ENCODE results near the gene MAP2. TPM values are rescaled to one million over a fixed set of nuclear protein-coding genes. Genes with fewer than 3 reads are reported as not detected.

MAP2 gene
- total RNA-seq, 1 donor from 2014 or later: 0.79 TPM

- peak in 1 of 2 donors; percentile 17 for DNase-seq (ENCODE audit: low read depth in 2 of 2)
These were observed 224.9 kb downstream of the MAP2 start for GRCh38 chr2:209648714-209649113.

DNA sequence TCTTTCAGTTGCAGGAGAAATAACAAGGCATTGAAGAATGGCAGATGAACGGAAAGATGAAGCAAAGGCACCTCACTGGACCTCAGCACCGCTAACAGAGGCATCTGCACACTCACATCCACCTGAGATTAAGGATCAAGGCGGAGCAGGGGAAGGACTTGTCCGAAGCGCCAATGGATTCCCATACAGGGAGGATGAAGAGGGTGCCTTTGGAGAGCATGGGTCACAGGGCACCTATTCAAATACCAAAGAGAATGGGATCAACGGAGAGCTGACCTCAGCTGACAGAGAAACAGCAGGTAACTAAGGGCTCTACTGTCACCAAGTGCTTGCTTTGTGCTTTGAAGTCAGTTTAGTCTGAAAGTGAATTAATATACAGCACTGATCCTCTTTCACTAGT, 229.3 kb downstream of the MAP2 start:
- DNase-seq (ENCODE audit: low read depth in 2 of 2): no peak

GRCh38 chr2:209661286-209661894, 237.5 kb downstream of the MAP2 start:
- peak in 1 of 2 donors; percentile 51 for DNase-seq (ENCODE audit: low read depth in 2 of 2)

- no peak for DNase-seq (ENCODE audit: low read depth in 2 of 2)
These were observed 238.2 kb downstream of the MAP2 start for GRCh38 chr2:209662021-209662420.

- peak; percentile 16 to 83 for DNase-seq (ENCODE audit: low read depth in 2 of 2)
These were observed 239.3 kb downstream of the MAP2 start for GRCh38 chr2:209663139-209663538.

DNA sequence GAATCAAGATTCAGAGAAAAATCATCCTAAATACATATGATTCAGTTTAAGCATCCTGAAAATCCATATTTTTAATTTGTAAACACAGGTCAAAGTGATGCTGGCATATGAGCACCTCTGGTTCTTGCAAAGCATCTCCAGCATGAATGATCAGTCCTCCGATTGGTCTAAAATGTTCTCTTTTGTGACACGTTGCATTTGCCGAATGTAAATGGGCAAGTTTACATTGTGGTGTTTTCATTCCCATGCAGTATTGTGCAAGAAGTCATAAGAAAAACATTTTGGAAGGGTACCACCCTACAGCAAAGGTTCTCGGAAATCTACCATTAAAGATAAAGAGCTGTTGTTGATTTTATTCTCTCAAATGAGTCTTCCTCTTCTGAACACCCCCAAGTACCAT, 239.8 kb downstream of the MAP2 start:
- DNase-seq (ENCODE audit: low read depth in 2 of 2): no peak

GRCh38 chr2:209666296-209666695, 242.4 kb downstream of the MAP2 start:
- no peak for DNase-seq (ENCODE audit: low read depth in 2 of 2)

DNA sequence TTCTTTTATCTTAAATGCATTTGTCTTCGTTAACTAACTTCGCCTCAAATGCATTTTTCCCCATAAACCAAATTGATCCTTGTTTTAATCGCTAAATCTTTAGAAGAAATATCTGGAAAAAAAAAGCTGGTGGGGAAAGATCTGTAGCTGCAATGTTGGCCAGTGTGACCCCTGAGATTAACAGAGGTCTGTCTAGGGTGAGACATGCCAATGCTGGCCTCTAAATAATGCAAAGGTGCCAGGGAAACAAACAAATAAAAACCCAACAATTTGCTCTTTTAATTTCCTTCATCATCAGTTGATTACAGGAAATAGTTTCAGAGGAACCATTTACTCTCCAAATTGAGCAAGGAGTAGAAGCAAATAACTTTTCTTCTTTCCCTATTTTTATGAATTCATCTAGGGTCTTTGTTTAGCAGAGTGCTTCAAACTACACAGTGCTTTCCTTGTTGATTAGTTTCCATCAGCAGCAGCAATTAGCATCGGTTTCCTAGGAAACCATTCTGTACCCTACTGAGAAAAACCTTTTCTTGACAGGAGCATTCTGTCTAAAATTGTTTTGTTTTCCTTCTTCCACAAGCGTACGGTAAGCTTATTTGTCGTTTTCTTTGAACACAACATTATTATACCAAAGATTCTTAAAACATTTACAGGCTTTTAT, 247.3 kb downstream of the MAP2 start:
- DNase-seq (ENCODE audit: low read depth in 2 of 2): no peak

DNA sequence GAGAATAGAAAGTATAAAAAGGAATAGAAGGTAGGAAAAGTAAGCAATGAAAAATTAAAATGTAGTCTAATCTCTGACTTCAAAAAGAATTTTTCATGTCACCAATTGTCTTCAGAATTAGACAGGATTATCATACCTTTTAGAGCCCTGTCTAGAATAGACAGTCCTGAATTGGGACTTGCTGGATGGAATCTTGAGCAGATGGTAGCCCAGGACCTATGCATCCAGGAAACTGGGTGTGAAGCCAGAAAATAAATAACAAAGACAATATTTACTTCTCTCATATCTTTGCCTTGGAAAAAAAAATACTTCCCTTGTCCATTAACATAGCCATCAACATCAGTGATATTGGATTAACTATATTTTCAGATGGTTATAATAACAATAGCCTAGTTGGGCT, 250.0 kb downstream of the MAP2 start:
- DNase-seq (ENCODE audit: low read depth in 2 of 2): no peak

GRCh38 chr2:209680596-209680995, 256.7 kb downstream of the MAP2 start:
- DNase-seq (ENCODE audit: low read depth in 2 of 2): no peak

GRCh38 chr2:209681201-209681735, 257.4 kb downstream of the MAP2 start:
- DNase-seq (ENCODE audit: low read depth in 2 of 2): no peak

DNA sequence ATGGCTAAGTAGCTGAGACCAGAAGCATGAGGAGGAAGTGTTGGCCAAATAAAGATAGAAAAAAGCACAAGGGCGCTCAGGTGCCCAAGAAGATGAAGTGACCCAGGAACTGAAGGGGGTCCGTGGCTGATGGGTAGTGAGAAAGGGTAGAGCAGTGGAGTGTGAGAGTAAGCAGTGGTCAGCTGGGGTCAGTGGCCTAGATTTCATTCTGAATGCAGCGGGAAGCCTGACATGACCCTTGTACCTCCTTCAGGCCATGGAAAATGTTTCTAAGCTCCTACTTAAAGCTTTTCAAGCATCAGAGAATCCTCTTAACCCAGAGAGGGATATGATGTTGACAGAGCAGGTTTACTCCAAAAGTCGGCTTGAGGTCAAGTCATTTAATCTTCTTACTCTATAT, 258.8 kb downstream of the MAP2 start:
- DNase-seq (ENCODE audit: low read depth in 2 of 2): no peak

- no peak for DNase-seq (ENCODE audit: low read depth in 2 of 2)
These were observed 261.5 kb downstream of the MAP2 start for GRCh38 chr2:209685340-209685739.

- no peak for DNase-seq (ENCODE audit: low read depth in 2 of 2)
These were observed 262.1 kb downstream of the MAP2 start for GRCh38 chr2:209685963-209686362.

DNA sequence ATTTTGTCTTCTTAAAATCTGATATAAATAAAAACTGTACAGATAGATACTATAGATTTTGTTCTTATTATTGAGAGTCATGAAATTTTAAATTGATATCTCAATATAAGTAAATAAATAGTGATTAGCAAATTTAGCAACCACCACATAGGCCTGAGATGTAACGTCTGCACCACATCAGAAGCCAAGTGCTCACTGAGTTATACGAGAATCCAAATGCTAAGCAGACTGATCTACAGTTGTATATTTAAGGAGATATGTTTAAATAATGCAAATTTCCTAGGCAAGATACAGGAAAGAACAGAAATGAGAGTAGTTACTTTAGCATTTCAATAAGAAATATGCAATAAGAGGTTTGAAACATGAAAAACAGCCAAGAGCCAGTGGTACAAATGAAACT, 262.6 kb downstream of the MAP2 start:
- no peak for DNase-seq (ENCODE audit: low read depth in 2 of 2)

- no peak for DNase-seq (ENCODE audit: low read depth in 2 of 2)
These were observed 263.6 kb downstream of the MAP2 start for GRCh38 chr2:209687323-209687969.

DNA sequence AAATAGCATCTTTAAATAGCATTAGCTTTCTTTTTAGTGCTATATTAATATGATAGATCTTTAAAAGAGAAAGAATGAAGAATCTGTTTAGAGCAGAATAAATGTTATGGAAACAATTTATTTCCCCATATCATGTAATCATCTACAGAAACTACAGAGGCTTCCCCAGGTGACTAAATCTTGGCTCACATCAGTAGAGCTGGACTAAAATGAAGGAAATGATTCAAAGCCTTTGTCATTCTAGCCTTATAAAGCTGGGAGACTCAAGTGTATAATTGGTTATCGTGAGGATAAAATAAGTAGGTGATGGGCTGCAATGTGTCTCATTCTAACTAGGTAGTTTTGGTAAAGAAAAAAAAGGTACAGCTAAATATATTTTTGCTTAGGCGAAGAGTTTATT, 264.5 kb downstream of the MAP2 start:
- no peak for DNase-seq (ENCODE audit: low read depth in 2 of 2)

- no peak for DNase-seq (ENCODE audit: low read depth in 2 of 2)
These were observed 266.3 kb downstream of the MAP2 start for GRCh38 chr2:209690029-209690754.

DNA sequence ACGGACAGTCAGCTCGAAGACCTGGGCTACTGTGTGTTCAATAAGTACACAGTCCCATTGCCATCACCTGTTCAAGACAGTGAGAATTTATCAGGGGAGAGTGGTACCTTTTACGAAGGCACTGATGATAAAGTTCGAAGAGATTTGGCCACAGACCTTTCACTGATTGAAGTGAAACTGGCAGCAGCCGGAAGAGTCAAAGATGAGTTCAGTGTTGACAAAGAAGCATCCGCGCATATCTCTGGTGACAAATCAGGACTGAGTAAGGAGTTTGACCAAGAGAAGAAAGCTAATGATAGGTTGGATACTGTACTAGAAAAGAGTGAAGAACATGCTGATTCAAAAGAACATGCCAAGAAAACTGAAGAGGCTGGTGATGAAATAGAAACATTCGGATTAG, 270.9 kb downstream of the MAP2 start:
- no peak for DNase-seq (ENCODE audit: low read depth in 2 of 2)

DNA sequence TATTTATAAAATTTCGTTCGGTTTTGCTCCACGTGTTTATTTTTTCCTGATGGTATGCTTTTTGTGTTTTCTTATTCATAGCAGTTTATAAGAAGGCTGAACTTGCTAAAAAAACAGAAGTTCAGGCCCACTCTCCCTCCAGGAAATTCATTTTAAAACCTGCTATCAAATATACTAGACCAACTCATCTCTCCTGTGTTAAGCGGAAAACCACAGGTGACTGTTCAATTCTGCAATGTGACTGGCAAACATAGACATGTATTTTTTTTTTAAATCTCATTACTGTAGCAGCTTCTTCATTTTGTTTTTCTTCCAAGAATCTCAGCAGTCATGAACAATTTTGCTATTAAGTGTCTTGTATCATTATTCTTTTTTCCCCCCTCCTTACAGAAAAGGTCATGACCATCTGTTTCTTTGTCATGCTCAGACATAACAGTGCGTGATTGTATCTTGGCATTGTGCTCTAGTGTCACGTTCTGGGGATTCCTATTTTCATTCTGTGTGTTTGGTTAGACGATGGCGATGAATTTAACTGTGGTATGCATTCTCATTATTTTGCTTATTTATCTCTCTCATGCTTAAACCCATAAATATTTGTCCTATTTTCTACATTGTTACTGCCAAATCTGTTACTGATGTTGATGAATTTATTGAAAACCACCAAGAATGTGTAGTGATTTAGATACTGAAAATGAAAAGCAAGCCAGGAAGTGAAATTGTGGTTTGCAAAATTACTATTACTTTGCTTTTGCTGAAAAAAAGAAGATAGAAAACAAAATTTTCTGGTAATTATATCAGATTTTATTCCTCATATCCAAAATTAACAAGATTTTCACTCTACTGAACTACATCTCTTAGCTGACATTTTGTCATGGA, 273.2 kb downstream of the MAP2 start:
- DNase-seq (ENCODE audit: low read depth in 2 of 2): no peak

DNA sequence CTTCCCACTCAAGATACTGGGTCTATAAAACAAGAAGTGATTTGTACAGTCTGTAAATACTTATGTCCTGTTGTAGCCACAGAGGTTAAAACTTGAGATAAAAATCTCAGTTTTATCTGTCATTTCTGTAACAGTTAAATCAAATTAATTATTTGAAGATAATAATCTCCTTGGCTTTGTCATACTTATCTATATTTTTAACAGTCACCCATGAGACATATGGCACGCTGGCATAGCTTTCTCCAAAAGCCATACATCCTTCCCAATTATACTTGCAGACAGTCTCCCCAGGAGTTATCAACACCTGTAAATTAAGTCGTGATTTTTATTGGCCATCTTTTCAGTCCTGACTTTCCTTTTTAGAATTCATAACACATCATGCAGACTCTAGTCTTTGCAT, 278.9 kb downstream of the MAP2 start:
- DNase-seq (ENCODE audit: low read depth in 2 of 2): no peak

All from lung microvascular endothelial cell (primary cell).